HG02759 (cell line): ENCODE results near the gene C11orf24.

ENCODE experiments used
- ATAC-seq: cut with Tn5 transposase; IDR thresholded peaks from one replicate; pipeline ENCODE4 v1.9.1; 2021; ENCODE audit warnings: mild to moderate bottlenecking, moderate library complexity; ENCODE audit not compliant: unreplicated experiment

Gene C11orf24

GRCh38 chr11:68273026-68273738 lies 1.4 kb upstream of the C11orf24 start:
- ATAC-seq: no peak

- ATAC-seq: peak; percentile 18
These were observed 571 bp downstream of the C11orf24 start for GRCh38 chr11:68271023-68271780.

- ATAC-seq: no peak
These were observed 1.4 kb downstream of the C11orf24 start for GRCh38 chr11:68270196-68271022.

GRCh38 chr11:68269414-68270081 lies 2.2 kb downstream of the C11orf24 start:
- ATAC-seq: no peak

- no peak for ATAC-seq
These were observed 3.9 kb downstream of the C11orf24 start for GRCh38 chr11:68267881-68268240.

GRCh38 chr11:68266936-68267880 lies 4.6 kb downstream of the C11orf24 start:
- ATAC-seq: no peak

- peak; percentile 76 for ATAC-seq
These were observed 5.5 kb downstream of the C11orf24 start for GRCh38 chr11:68266121-68266891.

- ATAC-seq: no peak
These were observed 6.8 kb downstream of the C11orf24 start for GRCh38 chr11:68264741-68265540.

GRCh38 chr11:68264244-68264643 lies 7.5 kb downstream of the C11orf24 start:
- no peak for ATAC-seq

GRCh38 chr11:68263444-68264035 lies 8.2 kb downstream of the C11orf24 start:
- no peak for ATAC-seq

- ATAC-seq: no peak
These were observed 9.3 kb downstream of the C11orf24 start for GRCh38 chr11:68262544-68262827.

GRCh38 chr11:68261749-68262543 lies 9.8 kb downstream of the C11orf24 start:
- ATAC-seq: no peak

- no peak for ATAC-seq
These were observed 10.8 kb downstream of the C11orf24 start for GRCh38 chr11:68261006-68261405.

- no peak for ATAC-seq
These were observed 11.3 kb downstream of the C11orf24 start for GRCh38 chr11:68260484-68260883.

GRCh38 chr11:68259122-68259959 lies 12.4 kb downstream of the C11orf24 start:
- no peak for ATAC-seq

- ATAC-seq: no peak
These were observed 13.4 kb downstream of the C11orf24 start for GRCh38 chr11:68258363-68258765.
